ENCODE data around the gene NEU3. TPM values are rescaled to one million over a fixed set of nuclear protein-coding genes. Genes with fewer than 3 reads are reported as not detected.
A peak's percentile ranks its signal among the peaks of the same experiment; 100 is the strongest.

NEU3 gene
- total and polyA plus RNA-seq, 2 of the 13 experiments (the other 11 are each of a cell fraction or from before 2014, with no cell fraction given): 6.3 to 15.3 TPM

- CTCF ChIA-PET (ENCODE audit: low intra/inter-chr PET ratio, low total read pairs): no interaction called here
- ATAC-seq (peak; percentile 77), DNase-seq (ENCODE audit: low spot score) (peak; percentile 22), FAIRE-seq (no peak)
- Histone ChIP-seq H3K79me2 (ENCODE audit: insufficient read depth, low read length) (peaks cover 56% of the 10 kb centered on the region), H3K36me3 (replicated peaks in 1 of 2; ENCODE audit: control insufficient read depth in 1 of 2, insufficient read depth in 2 of 2, low read length in 2 of 2) (peaks cover 0 to 8% of the 10 kb centered on the region in 2 experiments; a peak in 3 of 5 replicates), H2AFZ (ENCODE audit: low read length) (peak overlapping the region; percentile 96), H3K9ac (ENCODE audit: insufficient read depth, low read depth, low read length) (peak overlapping the region; percentile 96), H3K27ac (ENCODE audit: extremely low read length, insufficient read depth, low read length) (peak overlapping the region; percentile 81), H3K9me3 (ENCODE audit: low read length) (no peaks in the 10 kb centered on the region), H3K4me2 (ENCODE audit: low read depth, low read length) (peak overlapping the region; percentile 82), H4K20me1 (ENCODE audit: insufficient read depth, low read length) (peaks cover 6% of the 10 kb centered on the region), H3K27me3 (ENCODE audit: control insufficient read depth in 1 of 2, insufficient read depth in 2 of 2, low read length in 2 of 2) (no peaks in the 10 kb centered on the region; a peak in 1 of 5 replicates), H3K4me3 (replicated peaks in 1 of 3; ENCODE audit: insufficient read depth in 1 of 3, low read depth in 2 of 3, low read length in 3 of 3) (peak overlapping the region; percentile 91 to 98 (median 97)), H3K4me1 (ENCODE audit: insufficient read depth, low read length) (peaks cover 39% of the 10 kb centered on the region)
- intact Hi-C loops (cut with micrococcal nuclease; ENCODE audit: unreplicated experiment): no loop called here
- POLR2A ChIA-PET: interaction anchor here (1.0 to 2.0 kb wide), 5 partner anchors 10 to 195 kb away, joined by 3 to 8 read pairs (median 5); partner anchors contain the start of gene NEU3
- no peak for TF ChIP-seq ZNF816 (CRISPR knock-in tag; IDR thresholded peaks at IDR 0.05; ENCODE audit: borderline replicate concordance)
- TF ChIP-seq ZBTB34 (CRISPR knock-in tag; IDR thresholded peaks at IDR 0.05): 0 out of 2 replicates have a peak, but pooled peaks have one; percentile 1
- in situ Hi-C loops (cut with HindIII; ENCODE audit: extremely low pct_ligation_motif_present, low pct_unique_long_range_greater_than_20kb): no loop called here
- WGBS (ENCODE audit: low lambda C conversion rate): under 1% methylated on average over 9 of the region's 9 CpGs
- TSS peak; percentile 89 for BruUV-seq (replicated peaks)
Measured at GRCh38 chr11:74948546-74948897, 40.2 kb upstream of the NEU3 start.

- H3K27ac ChIP-seq (ENCODE audit: extremely low read length, insufficient read depth, low read length): peak within 1 kb of the TSS; percentile 81
- H3K4me3 ChIP-seq (replicated peaks in 1 of 3; ENCODE audit: insufficient read depth in 1 of 3, low read depth in 2 of 3, low read length in 3 of 3): peak within 1 kb of the TSS; percentile 91 to 98 (median 97)
- H3K79me2 ChIP-seq (ENCODE audit: insufficient read depth, low read length): peaks cover 62% of the 10 kb centered on the region
- in situ Hi-C loops (cut with HindIII; ENCODE audit: extremely low pct_ligation_motif_present, low pct_unique_long_range_greater_than_20kb) (no loop called here), intact Hi-C loops (cut with micrococcal nuclease; ENCODE audit: unreplicated experiment) (loop anchor here (1.0 kb wide), 1 partner anchor 39 kb away; the partner anchor contains the start of gene NEU3)
- H3K4me2 ChIP-seq (ENCODE audit: low read depth, low read length): peak within 1 kb of the TSS; percentile 82
- TSS peak; percentile 76 for BruUV-seq (replicated peaks)
- H2AFZ ChIP-seq (ENCODE audit: low read length): peak within 1 kb of the TSS; percentile 96
- 1% methylated on average over 32 of the region's 67 CpGs for WGBS (ENCODE audit: low lambda C conversion rate)
- peak; percentile 99 for ATAC-seq
- DNase-seq (ENCODE audit: low spot score): peak; percentile 95
- ChIA-PET POLR2A (interaction anchor here (0.6 to 2.0 kb wide), 6 partner anchors 9 to 278 kb away, joined by 3 to 8 read pairs (median 4); partner anchors contain the start of gene NEU3), CTCF (ENCODE audit: low intra/inter-chr PET ratio, low total read pairs) (no interaction called here)
- peak within 1 kb of the TSS; percentile 96 for H3K9ac ChIP-seq (ENCODE audit: insufficient read depth, low read depth, low read length)
- no peaks in the 10 kb centered on the region; a peak in 1 of 5 replicates for H3K27me3 ChIP-seq (ENCODE audit: control insufficient read depth in 1 of 2, insufficient read depth in 2 of 2, low read length in 2 of 2)
- H3K9me3 ChIP-seq (ENCODE audit: low read length): no peaks in the 10 kb centered on the region
- H3K36me3 ChIP-seq (replicated peaks in 1 of 2; ENCODE audit: control insufficient read depth in 1 of 2, insufficient read depth in 2 of 2, low read length in 2 of 2): peaks cover under 1 to 10% of the 10 kb centered on the region in 2 experiments; a peak in 4 of 5 replicates
- FAIRE-seq: peak; percentile 91
- H4K20me1 ChIP-seq (ENCODE audit: insufficient read depth, low read length): peaks cover 8% of the 10 kb centered on the region
- H3K4me1 ChIP-seq (ENCODE audit: insufficient read depth, low read length): peaks cover 45% of the 10 kb centered on the region
- TF ChIP-seq, protein P1, sequence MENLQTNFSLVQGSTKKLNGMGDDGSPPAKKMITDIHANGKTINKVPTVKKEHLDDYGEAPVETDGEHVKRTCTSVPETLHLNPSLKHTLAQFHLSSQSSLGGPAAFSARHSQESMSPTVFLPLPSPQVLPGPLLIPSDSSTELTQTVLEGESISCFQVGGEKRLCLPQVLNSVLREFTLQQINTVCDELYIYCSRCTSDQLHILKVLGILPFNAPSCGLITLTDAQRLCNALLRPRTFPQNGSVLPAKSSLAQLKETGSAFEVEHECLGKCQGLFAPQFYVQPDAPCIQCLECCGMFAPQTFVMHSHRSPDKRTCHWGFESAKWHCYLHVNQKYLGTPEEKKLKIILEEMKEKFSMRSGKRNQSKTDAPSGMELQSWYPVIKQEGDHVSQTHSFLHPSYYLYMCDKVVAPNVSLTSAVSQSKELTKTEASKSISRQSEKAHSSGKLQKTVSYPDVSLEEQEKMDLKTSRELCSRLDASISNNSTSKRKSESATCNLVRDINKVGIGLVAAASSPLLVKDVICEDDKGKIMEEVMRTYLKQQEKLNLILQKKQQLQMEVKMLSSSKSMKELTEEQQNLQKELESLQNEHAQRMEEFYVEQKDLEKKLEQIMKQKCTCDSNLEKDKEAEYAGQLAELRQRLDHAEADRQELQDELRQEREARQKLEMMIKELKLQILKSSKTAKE (CRISPR knock-in tag; IDR thresholded peaks at IDR 0.05; ENCODE audit: borderline replicate concordance): no peak
- TF ChIP-seq MAFG (CRISPR knock-in tag; IDR thresholded peaks at IDR 0.05) (no peak), YY1 (IDR thresholded peaks at IDR 0.05; ENCODE audit: insufficient read depth, insufficient replicate concordance, low read depth, low read length) (peak; percentile 97), RBFOX2 (IDR thresholded peaks at IDR 0.05; ENCODE audit: low read depth, low read length) (peak; percentile 95), ELF3 (CRISPR knock-in tag; IDR thresholded peaks at IDR 0.05) (peak; percentile 44), ARNTL (CRISPR knock-in tag; IDR thresholded peaks at IDR 0.05) (peak; percentile 70), SRSF9 (IDR thresholded peaks at IDR 0.05; ENCODE audit: borderline replicate concordance, insufficient read depth, low read depth, low read length, poor library complexity, severe bottlenecking) (no peak)
- TF ChIP-seq, protein P2, sequence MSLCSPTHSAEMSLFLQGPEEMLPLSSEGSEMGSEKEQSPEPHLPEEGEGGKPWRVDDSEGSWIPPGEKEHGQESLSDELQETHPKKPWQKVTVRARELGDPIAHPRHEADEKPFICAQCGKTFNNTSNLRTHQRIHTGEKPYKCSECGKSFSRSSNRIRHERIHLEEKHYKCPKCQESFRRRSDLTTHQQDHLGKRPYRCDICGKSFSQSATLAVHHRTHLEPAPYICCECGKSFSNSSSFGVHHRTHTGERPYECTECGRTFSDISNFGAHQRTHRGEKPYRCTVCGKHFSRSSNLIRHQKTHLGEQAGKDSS (CRISPR knock-in tag; IDR thresholded peaks at IDR 0.05; ENCODE audit: borderline replicate concordance, low read depth): 0 out of 2 replicates have a peak, but pooled peaks have one; percentile 81
Measured at GRCh38 chr11:74948898-74949752, 39.6 kb upstream of the NEU3 start, which contains the start of the genes SPCS2 and XRRA1. Gene SPCS2, plus strand, starts transcription at chr11:74949266. Its CDS starts 20 bp downstream, at chr11:74949286. Gene XRRA1, minus strand, starts transcription at chr11:74949091. Its CDS starts 8,213 bp downstream, at chr11:74940878.
